Astrocyte (in vitro differentiated cells and primary cell): ENCODE measurements around the gene PPP1R12C.

Source experiments
- EZH2 ChIP-seq: IDR thresholded peaks from 2 replicates; pipeline ENCODE4 v1.6.1; 2012; ENCODE audit warnings: mild to moderate bottlenecking, low read length, inconsistent platforms; ENCODE audit not compliant: insufficient read depth
- TF ChIP-seq, protein P1 (sequence below): IDR thresholded peaks from 2 replicates; pipeline ENCODE4 v1.5.1; 2011; ENCODE audit warnings: low read depth, mild to moderate bottlenecking, inconsistent platforms, low read length, moderate library complexity; ENCODE audit not compliant: insufficient read depth

DNA sequence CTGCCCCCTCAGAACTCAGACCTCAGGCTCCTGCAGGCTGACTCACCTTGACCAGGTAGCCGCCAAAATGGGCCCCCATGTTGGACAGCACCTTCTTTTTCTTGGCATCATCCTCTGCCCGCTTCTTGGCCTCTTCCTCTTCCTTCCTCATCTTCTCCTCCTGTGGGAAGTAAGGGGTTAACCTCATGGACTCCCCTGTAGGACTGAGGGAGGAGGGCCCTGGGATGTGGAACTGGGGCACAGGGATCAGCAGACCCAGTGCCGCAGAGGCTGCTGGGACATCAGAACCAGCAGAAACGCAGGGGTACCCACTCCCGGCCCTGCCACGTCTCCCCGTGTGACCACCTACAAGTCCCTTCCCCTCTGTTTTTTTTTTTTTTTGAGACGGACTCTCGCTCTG, 20.5 kb upstream of the PPP1R12C start:
- TF ChIP-seq EZH2: no peak
- TF ChIP-seq, protein P1, sequence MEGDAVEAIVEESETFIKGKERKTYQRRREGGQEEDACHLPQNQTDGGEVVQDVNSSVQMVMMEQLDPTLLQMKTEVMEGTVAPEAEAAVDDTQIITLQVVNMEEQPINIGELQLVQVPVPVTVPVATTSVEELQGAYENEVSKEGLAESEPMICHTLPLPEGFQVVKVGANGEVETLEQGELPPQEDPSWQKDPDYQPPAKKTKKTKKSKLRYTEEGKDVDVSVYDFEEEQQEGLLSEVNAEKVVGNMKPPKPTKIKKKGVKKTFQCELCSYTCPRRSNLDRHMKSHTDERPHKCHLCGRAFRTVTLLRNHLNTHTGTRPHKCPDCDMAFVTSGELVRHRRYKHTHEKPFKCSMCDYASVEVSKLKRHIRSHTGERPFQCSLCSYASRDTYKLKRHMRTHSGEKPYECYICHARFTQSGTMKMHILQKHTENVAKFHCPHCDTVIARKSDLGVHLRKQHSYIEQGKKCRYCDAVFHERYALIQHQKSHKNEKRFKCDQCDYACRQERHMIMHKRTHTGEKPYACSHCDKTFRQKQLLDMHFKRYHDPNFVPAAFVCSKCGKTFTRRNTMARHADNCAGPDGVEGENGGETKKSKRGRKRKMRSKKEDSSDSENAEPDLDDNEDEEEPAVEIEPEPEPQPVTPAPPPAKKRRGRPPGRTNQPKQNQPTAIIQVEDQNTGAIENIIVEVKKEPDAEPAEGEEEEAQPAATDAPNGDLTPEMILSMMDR: no peak
